ENCODE measurements around the gene STK40. TPM values are rescaled to one million over a fixed set of nuclear protein-coding genes. Genes with fewer than 3 reads are reported as not detected.

STK40 gene
- total and polyA plus RNA-seq, 4 donors = 33.2 to 95.7 (median 49.7) TPM

DNA sequence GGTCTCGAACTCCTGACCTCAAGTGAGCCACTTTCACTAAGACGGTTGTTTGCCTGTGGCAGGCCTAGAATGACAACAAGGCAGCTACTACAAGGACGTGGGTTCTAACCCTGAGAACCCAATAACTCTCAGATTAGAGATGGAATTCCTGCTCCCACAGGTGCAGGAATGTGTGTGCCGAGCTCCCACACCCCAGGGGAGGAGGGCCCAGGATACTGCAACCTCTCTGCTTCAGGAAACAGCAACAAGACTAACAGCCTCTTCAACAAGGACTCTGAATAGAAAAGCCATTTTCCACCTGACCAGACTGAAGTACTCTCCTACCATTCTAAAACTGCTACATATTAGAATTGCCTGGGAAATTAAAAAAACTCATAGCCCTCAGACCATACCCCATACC, 7.1 kb upstream of the STK40 start:
- intact Hi-C loops (cut with DNase I) = no loop called here
- DNase-seq = peak in 1 of 2 donors; percentile 26
- no peak overlapping the region for H3K27ac ChIP-seq (ENCODE audit: low read depth in 1 of 2, low read length in 2 of 2)
- ATAC-seq (ENCODE audit: low FRiP score) = no peak
- no peaks in the 10 kb centered on the region for H3K4me1 ChIP-seq (ENCODE audit: control insufficient read depth in 1 of 2, insufficient read depth in 2 of 2, low read length in 2 of 2)
- peaks cover 0 to 2% of the 10 kb centered on the region in 2 donors for H3K36me3 ChIP-seq (ENCODE audit: control insufficient read depth in 1 of 2, insufficient read depth in 2 of 2, low read length in 1 of 2)
- H3K27me3 ChIP-seq (ENCODE audit: control insufficient read depth in 1 of 2, insufficient read depth in 2 of 2, low read length in 1 of 2) = no peaks in the 10 kb centered on the region
- no peaks in the 10 kb centered on the region for H3K9me3 ChIP-seq (ENCODE audit: control insufficient read depth, low read length)
- H3K4me3 ChIP-seq (ENCODE audit: low read length in 2 of 2) = no peak overlapping the region
- 88 to 90% methylated on average over 4 of the region's 4 CpGs for WGBS, 2 donors

DNA sequence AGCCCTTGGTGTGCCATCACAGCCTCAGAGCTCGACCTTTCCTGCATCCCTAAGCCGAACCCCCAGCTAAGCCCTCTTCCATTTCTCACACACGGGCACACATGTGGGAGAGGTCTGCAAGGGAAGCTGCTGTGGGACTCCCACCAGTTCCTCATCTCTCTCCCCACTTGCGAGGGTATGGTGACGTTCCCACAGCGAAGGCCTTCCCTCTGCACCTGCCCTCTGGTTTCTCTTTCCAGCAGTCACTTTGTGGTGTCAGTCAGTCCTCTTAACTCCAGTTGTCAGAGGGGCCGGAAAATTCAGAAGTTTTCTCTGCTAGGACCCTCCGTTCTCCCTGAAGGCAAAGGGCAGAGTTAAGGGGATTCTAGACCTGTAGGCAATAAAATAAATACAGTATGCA, 5.5 kb upstream of the STK40 start:
- H3K27ac ChIP-seq (ENCODE audit: low read depth in 1 of 2, low read length in 2 of 2) = peak overlapping the region in 1 of 2 donors; percentile 17
- 94 to 96% methylated on average over 8 of the region's 8 CpGs for WGBS, 2 donors
- H3K9me3 ChIP-seq (ENCODE audit: control insufficient read depth, low read length) = no peaks in the 10 kb centered on the region
- peaks cover 0 to 7% of the 10 kb centered on the region in 2 donors for H3K4me1 ChIP-seq (ENCODE audit: control insufficient read depth in 1 of 2, insufficient read depth in 2 of 2, low read length in 2 of 2)
- peak; percentile 26 to 28 for DNase-seq
- ATAC-seq (ENCODE audit: low FRiP score) = no peak
- peaks cover 0 to 2% of the 10 kb centered on the region in 2 donors for H3K36me3 ChIP-seq (ENCODE audit: control insufficient read depth in 1 of 2, insufficient read depth in 2 of 2, low read length in 1 of 2)
- intact Hi-C loops (cut with DNase I) = no loop called here
- no peak overlapping the region for H3K4me3 ChIP-seq (ENCODE audit: low read length in 2 of 2)
- no peaks in the 10 kb centered on the region for H3K27me3 ChIP-seq (ENCODE audit: control insufficient read depth in 1 of 2, insufficient read depth in 2 of 2, low read length in 1 of 2)

DNA sequence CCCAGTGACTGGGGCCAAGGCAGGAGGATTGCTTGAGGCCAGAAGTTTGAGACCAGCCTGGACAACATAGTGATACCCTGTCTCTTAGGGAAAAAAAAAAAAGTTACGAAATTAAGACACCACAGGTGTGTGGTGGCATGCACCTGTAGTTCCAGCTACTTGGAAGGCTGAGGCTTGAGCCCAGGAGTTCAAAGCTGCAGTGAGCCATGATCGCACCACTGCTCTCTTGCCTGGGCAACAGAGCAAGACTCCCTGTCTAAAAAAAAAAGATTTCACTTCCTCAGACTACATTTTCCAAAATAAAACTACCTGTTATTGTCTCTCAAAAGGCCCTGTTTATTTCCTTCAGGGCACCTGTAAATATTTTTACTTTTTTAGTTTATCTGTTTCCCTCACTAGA, 4.7 kb upstream of the STK40 start:
- H3K4me1 ChIP-seq (ENCODE audit: control insufficient read depth in 1 of 2, insufficient read depth in 2 of 2, low read length in 2 of 2) = peaks cover 0 to 7% of the 10 kb centered on the region in 2 donors
- ATAC-seq (ENCODE audit: low FRiP score) (no peak), DNase-seq (peak; percentile 3 to 4)
- no peaks in the 10 kb centered on the region for H3K9me3 ChIP-seq (ENCODE audit: control insufficient read depth, low read length)
- H3K27me3 ChIP-seq (ENCODE audit: control insufficient read depth in 1 of 2, insufficient read depth in 2 of 2, low read length in 1 of 2) = no peaks in the 10 kb centered on the region
- 95 to 97% methylated on average over 2 of the region's 2 CpGs for WGBS, 2 donors
- intact Hi-C loops (cut with DNase I) = no loop called here
- no peak overlapping the region for H3K27ac ChIP-seq (ENCODE audit: low read depth in 1 of 2, low read length in 2 of 2)
- H3K36me3 ChIP-seq (ENCODE audit: control insufficient read depth in 1 of 2, insufficient read depth in 2 of 2, low read length in 1 of 2) = peaks cover 0 to 2% of the 10 kb centered on the region in 2 donors
- no peak overlapping the region for H3K4me3 ChIP-seq (ENCODE audit: low read length in 2 of 2)

DNA sequence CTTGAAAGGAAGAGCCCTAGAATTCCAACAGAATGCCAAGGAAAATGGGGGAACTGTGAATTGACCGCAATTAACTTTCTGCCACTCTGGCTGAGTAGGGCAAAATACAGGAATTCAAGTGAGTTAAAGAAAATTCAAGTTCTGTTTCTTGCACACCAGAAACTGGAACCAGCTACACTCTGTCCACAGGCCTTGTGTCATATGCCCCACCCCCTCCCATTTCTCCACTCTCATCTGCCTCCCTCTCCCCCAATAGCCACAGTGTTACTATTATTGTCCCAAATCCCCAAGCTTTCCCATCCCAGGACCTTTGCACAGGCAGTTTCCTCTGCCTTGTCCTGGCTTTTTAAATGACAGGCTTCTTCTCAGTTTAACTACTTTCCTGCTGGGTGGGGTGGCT, 4.3 kb upstream of the STK40 start:
- ATAC-seq (ENCODE audit: low FRiP score) (no peak), DNase-seq (peak; percentile 22 to 37)
- WGBS, 2 donors = 87 to 95% methylated on average over 1 of the region's 1 CpG
- Histone ChIP-seq H3K4me1 (ENCODE audit: control insufficient read depth in 1 of 2, insufficient read depth in 2 of 2, low read length in 2 of 2) (peaks cover 0 to 7% of the 10 kb centered on the region in 2 donors), H3K27ac (ENCODE audit: low read depth in 1 of 2, low read length in 2 of 2) (peak overlapping the region in 1 of 2 donors; percentile 62), H3K9me3 (ENCODE audit: control insufficient read depth, low read length) (no peaks in the 10 kb centered on the region), H3K36me3 (ENCODE audit: control insufficient read depth in 1 of 2, insufficient read depth in 2 of 2, low read length in 1 of 2) (peaks cover 0 to 2% of the 10 kb centered on the region in 2 donors), H3K4me3 (ENCODE audit: low read length in 2 of 2) (no peak overlapping the region), H3K27me3 (ENCODE audit: control insufficient read depth in 1 of 2, insufficient read depth in 2 of 2, low read length in 1 of 2) (no peaks in the 10 kb centered on the region)
- intact Hi-C loops (cut with DNase I) = loop anchor here (5.0 to 10.0 kb wide), 2 partner anchors 38 to 235 kb away; partner anchors contain the start of gene MAP7D1 (in 1 of the 2)

- peaks cover 0 to 2% of the 10 kb centered on the region in 2 donors for H3K36me3 ChIP-seq (ENCODE audit: control insufficient read depth in 1 of 2, insufficient read depth in 2 of 2, low read length in 1 of 2)
- intact Hi-C loops (cut with DNase I) = loop anchor here (5.0 to 10.0 kb wide), 2 partner anchors 37 to 234 kb away; partner anchors contain the start of gene MAP7D1 (in 1 of the 2)
- H3K4me3 ChIP-seq (ENCODE audit: low read length in 2 of 2) = no peak overlapping the region
- peaks cover 0 to 7% of the 10 kb centered on the region in 2 donors for H3K4me1 ChIP-seq (ENCODE audit: control insufficient read depth in 1 of 2, insufficient read depth in 2 of 2, low read length in 2 of 2)
- H3K27me3 ChIP-seq (ENCODE audit: control insufficient read depth in 1 of 2, insufficient read depth in 2 of 2, low read length in 1 of 2) = no peaks in the 10 kb centered on the region
- no peaks in the 10 kb centered on the region for H3K9me3 ChIP-seq (ENCODE audit: control insufficient read depth, low read length)
- DNase-seq (no peak), ATAC-seq (ENCODE audit: low FRiP score) (no peak)
- WGBS, 2 donors = 12 to 16% methylated on average over 2 of the region's 2 CpGs
- H3K27ac ChIP-seq (ENCODE audit: low read depth in 1 of 2, low read length in 2 of 2) = peak overlapping the region in 1 of 2 donors; percentile 62
Measured at GRCh38 chr1:36389261-36389660, 3.5 kb upstream of the STK40 start.

DNA sequence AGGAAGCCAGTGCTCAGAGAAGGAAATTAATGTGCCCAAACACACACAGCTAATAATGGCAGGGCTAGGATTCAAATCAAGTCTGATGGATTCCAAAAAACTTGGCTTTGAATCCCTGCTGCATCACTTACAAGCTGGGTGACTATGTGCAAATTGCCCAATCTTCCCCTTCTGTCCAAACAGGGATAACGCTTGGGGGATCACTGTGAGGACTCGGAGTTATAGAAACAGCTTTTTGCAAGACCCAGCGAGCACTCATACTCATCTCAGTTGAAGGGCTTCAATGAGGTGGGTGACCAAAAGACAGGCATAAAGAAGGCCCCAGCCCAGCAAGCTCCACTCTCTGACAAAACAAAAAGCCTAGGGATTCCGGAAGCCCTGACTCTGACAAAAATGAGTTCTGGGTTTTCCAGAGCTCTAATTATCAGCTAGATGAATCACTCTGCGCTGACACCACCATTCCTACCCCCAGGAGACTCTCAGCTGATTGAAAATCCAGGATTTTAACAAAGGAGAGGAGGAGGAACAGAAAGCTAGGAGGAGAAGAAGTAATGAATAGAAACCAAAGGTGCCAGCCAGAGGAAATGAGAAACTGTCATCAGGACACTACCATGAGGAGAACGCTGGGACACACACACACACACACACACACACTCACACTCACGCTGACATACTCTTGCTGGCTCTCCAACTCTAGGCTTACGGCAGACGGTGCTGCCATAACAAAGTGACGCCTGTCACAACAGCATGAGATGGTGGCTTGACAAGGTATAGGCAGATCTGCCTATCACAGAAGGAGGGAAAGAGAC, 1.6 kb upstream of the STK40 start:
- ATAC-seq (ENCODE audit: low FRiP score) = peak; percentile 20
- WGBS, 2 donors = 58 to 59% methylated on average over 10 of the region's 10 CpGs
- H3K9me3 ChIP-seq (ENCODE audit: control insufficient read depth, low read length) = no peaks in the 10 kb centered on the region
- H3K4me1 ChIP-seq (ENCODE audit: control insufficient read depth in 1 of 2, insufficient read depth in 2 of 2, low read length in 2 of 2) = peaks cover 2 to 7% of the 10 kb centered on the region in 2 donors
- peak; percentile 64 to 76 for DNase-seq
- no peaks in the 10 kb centered on the region for H3K27me3 ChIP-seq (ENCODE audit: control insufficient read depth in 1 of 2, insufficient read depth in 2 of 2, low read length in 1 of 2)
- H3K27ac ChIP-seq (ENCODE audit: low read depth in 1 of 2, low read length in 2 of 2) = peak overlapping the region; percentile 83 to 97
- intact Hi-C loops (cut with DNase I) = loop anchor here (5.0 to 10.0 kb wide), 2 partner anchors 35 to 233 kb away; partner anchors contain the start of gene MAP7D1 (in 1 of the 2)
- H3K36me3 ChIP-seq (ENCODE audit: control insufficient read depth in 1 of 2, insufficient read depth in 2 of 2, low read length in 1 of 2) = peaks cover 0 to 2% of the 10 kb centered on the region in 2 donors
- no peak overlapping the region for H3K4me3 ChIP-seq (ENCODE audit: low read length in 2 of 2)

- 0 to 1% methylated on average over 14 of the region's 14 CpGs for WGBS, 2 donors
- Histone ChIP-seq H3K27ac (ENCODE audit: low read depth in 1 of 2, low read length in 2 of 2) (peak overlapping the region; percentile 83 to 97), H3K36me3 (ENCODE audit: control insufficient read depth in 1 of 2, insufficient read depth in 2 of 2, low read length in 1 of 2) (peaks cover 0 to 2% of the 10 kb centered on the region in 2 donors), H3K4me3 (ENCODE audit: low read length in 2 of 2) (peak overlapping the region; percentile 33 to 50), H3K9me3 (ENCODE audit: control insufficient read depth, low read length) (no peaks in the 10 kb centered on the region), H3K27me3 (ENCODE audit: control insufficient read depth in 1 of 2, insufficient read depth in 2 of 2, low read length in 1 of 2) (no peaks in the 10 kb centered on the region), H3K4me1 (ENCODE audit: control insufficient read depth in 1 of 2, insufficient read depth in 2 of 2, low read length in 2 of 2) (peaks cover 2 to 11% of the 10 kb centered on the region in 2 donors)
- intact Hi-C loops (cut with DNase I) = loop anchor here (5.0 to 10.0 kb wide), 2 partner anchors 34 to 232 kb away; partner anchors contain the start of gene MAP7D1 (in 1 of the 2)
- peak; percentile 95 for ATAC-seq (ENCODE audit: low FRiP score)
- peak; percentile 95 to 98 for DNase-seq
Measured at GRCh38 chr1:36386265-36387140, 779 bp upstream of the STK40 start.

Measured in aorta (tissue), 5 donors.